Cardiac muscle cell (in vitro differentiated cells and primary cell): ENCODE results near the gene PTTG1IP. TPM values are rescaled to one million over a fixed set of nuclear protein-coding genes. Genes with fewer than 3 reads are reported as not detected.

Experiments used
- DNase-seq, 2 donors: peaks; one replicate each; pipeline versions ENCODE4 v3.0.0 to v3.0.0-alpha.2; 2010 to 2017; ENCODE audit warnings: low read depth in 1 of 2, low spot score in 1 of 2
- H3K27ac ChIP-seq: fragments of 200-600 bp; sonication (generic); 2 replicates; pipeline ENCODE4 v1.5.1; 2016
- H3K27me3 ChIP-seq: fragments of 200-600 bp; sonication (generic); 2 replicates; pipeline ENCODE4 v1.6.0; 2016; ENCODE audit warnings: control low read depth
- H3K36me3 ChIP-seq: fragments of 200-600 bp; sonication (generic); 2 replicates; pipeline ENCODE4 v1.5.1; 2016; ENCODE audit warnings: control low read depth
- H3K4me1 ChIP-seq: fragments of 200-600 bp; sonication (generic); 2 replicates; pipeline ENCODE4 v1.8.1; 2017; ENCODE audit warnings: low read depth, mild to moderate bottlenecking, mixed run types
- H3K4me3 ChIP-seq: fragments of 200-600 bp; sonication (generic); 2 replicates; pipeline ENCODE4 v1.5.1; 2016; ENCODE audit warnings: mild to moderate bottlenecking
- H3K9me3 ChIP-seq: fragments of 200-600 bp; sonication (generic); 2 replicates; pipeline ENCODE4 v1.5.1; 2017; ENCODE audit warnings: low read depth, mild to moderate bottlenecking, control low read depth
- CTCF ChIP-seq: IDR thresholded peaks from 2 replicates; pipeline ENCODE4 v1.5.1; 2012; ENCODE audit warnings: low read depth, mild to moderate bottlenecking, low read length
- polyA plus RNA-seq: library from polyadenylated mRNA; unstranded; fragments of >200 nt; fragmentation: Nextera tagmentation; extraction: Ambion mirVana; gene quantifications from 2 replicates; pipeline ENCODE4 v1.2.1, GENCODE V29; 2016
- total RNA-seq: library from RNA; depleted of rRNA; stranded (reverse); fragments of >200 nt; gene quantifications from 2 replicates; pipeline ENCODE4 v1.2.3, GENCODE V29; 2016

Gene PTTG1IP
- total and polyA plus RNA-seq, 2 experiments from 2014 or later = 204 to 253 TPM

GRCh38 chr21:44799646-44800045 lies 73.8 kb downstream of the PTTG1IP start:
- no peak for DNase-seq
- TF ChIP-seq CTCF = no peak
- H3K4me1 ChIP-seq = peaks cover 26% of the 10 kb centered on the region
- no peak overlapping the region for H3K4me3 ChIP-seq
- no peaks in the 10 kb centered on the region for H3K36me3 ChIP-seq
- no peaks in the 10 kb centered on the region for H3K9me3 ChIP-seq
- no peak overlapping the region for H3K27ac ChIP-seq
- H3K27me3 ChIP-seq = no peaks in the 10 kb centered on the region

Other genes starting within 250 kb of the PTTG1IP start
- not detected in 2 replicates for gene KRTAP10-9, start 246.6 kb downstream of the PTTG1IP start, total RNA-seq
- not detected in 2 replicates for gene KRTAP10-9, start 246.6 kb downstream of the PTTG1IP start, polyA plus RNA-seq
- not detected in 2 replicates for gene KRTAP10-10, start 236.3 kb downstream of the PTTG1IP start, total RNA-seq
- not detected in 2 replicates for gene KRTAP10-10, start 236.3 kb downstream of the PTTG1IP start, polyA plus RNA-seq
- gene KRTAP10-11, start 227.3 kb downstream of the PTTG1IP start, total RNA-seq = not detected in 2 replicates
- gene KRTAP10-11, start 227.3 kb downstream of the PTTG1IP start, polyA plus RNA-seq = not detected in 2 replicates
- not detected in 2 replicates for gene KRTAP12-4, start 219.0 kb downstream of the PTTG1IP start, total RNA-seq
- gene KRTAP12-4, start 219.0 kb downstream of the PTTG1IP start, polyA plus RNA-seq = not detected in 2 replicates
- not detected in 2 replicates for gene KRTAP12-3, start 215.8 kb downstream of the PTTG1IP start, total RNA-seq
- not detected in 2 replicates for gene KRTAP12-3, start 215.8 kb downstream of the PTTG1IP start, polyA plus RNA-seq
- not detected in 2 replicates for gene KRTAP12-2, start 206.8 kb downstream of the PTTG1IP start, total RNA-seq
- not detected in 2 replicates for gene KRTAP12-2, start 206.8 kb downstream of the PTTG1IP start, polyA plus RNA-seq
- gene KRTAP12-1, start 191.5 kb downstream of the PTTG1IP start, total RNA-seq = not detected in 2 replicates
- not detected in 2 replicates for gene KRTAP12-1, start 191.5 kb downstream of the PTTG1IP start, polyA plus RNA-seq
- gene KRTAP10-12, start 176.5 kb downstream of the PTTG1IP start, total RNA-seq = not detected in 2 replicates
- not detected in 2 replicates for gene KRTAP10-12, start 176.5 kb downstream of the PTTG1IP start, polyA plus RNA-seq
- 2.8 and 3.2 TPM in 2 replicates for gene TSPEAR, start 162.1 kb downstream of the PTTG1IP start, total RNA-seq
- gene TSPEAR, start 162.1 kb downstream of the PTTG1IP start, polyA plus RNA-seq = 3.4 and 5.3 TPM in 2 replicates
- gene UBE2G2, start 71.9 kb downstream of the PTTG1IP start, total RNA-seq = 47.8 and 79.4 TPM in 2 replicates
- 78.7 and 86.4 TPM in 2 replicates for gene UBE2G2, start 71.9 kb downstream of the PTTG1IP start, polyA plus RNA-seq
- 63.0 and 89.8 TPM in 2 replicates for gene SUMO3, start 55.6 kb downstream of the PTTG1IP start, total RNA-seq
- gene SUMO3, start 55.6 kb downstream of the PTTG1IP start, polyA plus RNA-seq = 95.9 and 121 TPM in 2 replicates
- gene ITGB2, start 47.2 kb upstream of the PTTG1IP start, total RNA-seq = 0.25 and 0.57 TPM in 2 replicates
- 0.12 and 0.27 TPM in 2 replicates for gene ITGB2, start 47.2 kb upstream of the PTTG1IP start, polyA plus RNA-seq
- gene SLX9, start 66.3 kb upstream of the PTTG1IP start, total RNA-seq = 26.1 and 31.2 TPM in 2 replicates
- 24.7 and 34.8 TPM in 2 replicates for gene SLX9, start 66.3 kb upstream of the PTTG1IP start, polyA plus RNA-seq
- 10.7 and 14.0 TPM in 2 replicates for gene ADARB1, start 200.9 kb upstream of the PTTG1IP start, total RNA-seq
- gene ADARB1, start 200.9 kb upstream of the PTTG1IP start, polyA plus RNA-seq = 9.4 and 11.1 TPM in 2 replicates